ENCODE data around the gene CTRL.

- TF ChIP-seq, protein P1, sequence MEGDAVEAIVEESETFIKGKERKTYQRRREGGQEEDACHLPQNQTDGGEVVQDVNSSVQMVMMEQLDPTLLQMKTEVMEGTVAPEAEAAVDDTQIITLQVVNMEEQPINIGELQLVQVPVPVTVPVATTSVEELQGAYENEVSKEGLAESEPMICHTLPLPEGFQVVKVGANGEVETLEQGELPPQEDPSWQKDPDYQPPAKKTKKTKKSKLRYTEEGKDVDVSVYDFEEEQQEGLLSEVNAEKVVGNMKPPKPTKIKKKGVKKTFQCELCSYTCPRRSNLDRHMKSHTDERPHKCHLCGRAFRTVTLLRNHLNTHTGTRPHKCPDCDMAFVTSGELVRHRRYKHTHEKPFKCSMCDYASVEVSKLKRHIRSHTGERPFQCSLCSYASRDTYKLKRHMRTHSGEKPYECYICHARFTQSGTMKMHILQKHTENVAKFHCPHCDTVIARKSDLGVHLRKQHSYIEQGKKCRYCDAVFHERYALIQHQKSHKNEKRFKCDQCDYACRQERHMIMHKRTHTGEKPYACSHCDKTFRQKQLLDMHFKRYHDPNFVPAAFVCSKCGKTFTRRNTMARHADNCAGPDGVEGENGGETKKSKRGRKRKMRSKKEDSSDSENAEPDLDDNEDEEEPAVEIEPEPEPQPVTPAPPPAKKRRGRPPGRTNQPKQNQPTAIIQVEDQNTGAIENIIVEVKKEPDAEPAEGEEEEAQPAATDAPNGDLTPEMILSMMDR (conservative IDR thresholded peaks at IDR 0.05) = no peak
- no peak for TF ChIP-seq EZH2 (IDR thresholded peaks at IDR 0.05; ENCODE audit: low read depth)
Observed at GRCh38 chr16:67884684-67885083, 47.0 kb downstream of the CTRL start, which contains the start of gene NRN1L.
